Gastrocnemius medialis (tissue), 4 donors: Measurements from ENCODE around the gene PPP2R5E.

Source experiments
- POLR2A ChIP-seq, 2 donors: fragments of 450-650 bp; IDR thresholded peaks; one replicate each; pipeline ENCODE4 v1.6.1; 2017; ENCODE audit warnings: antibody characterized with exemption in 2 of 2, mild to moderate bottlenecking in 2 of 2, moderate library complexity in 2 of 2
- TF ChIP-seq, protein P1 (sequence below), 5 experiments: fragments of 450-650 bp in 3 of 5; fragments of 200-600 bp in 2 of 5; sonication (generic) in 2 of 5; IDR thresholded peaks in 4 of 5; conservative IDR thresholded peaks in 1 of 5; 1 replicate in 4 of 5; 2 replicates in 1 of 5; pipeline ENCODE4 v1.5.1; 2016 to 2019; ENCODE audit warnings: antibody characterized with exemption in 5 of 5, mild to moderate bottlenecking in 3 of 5, moderate library complexity in 3 of 5

DNA sequence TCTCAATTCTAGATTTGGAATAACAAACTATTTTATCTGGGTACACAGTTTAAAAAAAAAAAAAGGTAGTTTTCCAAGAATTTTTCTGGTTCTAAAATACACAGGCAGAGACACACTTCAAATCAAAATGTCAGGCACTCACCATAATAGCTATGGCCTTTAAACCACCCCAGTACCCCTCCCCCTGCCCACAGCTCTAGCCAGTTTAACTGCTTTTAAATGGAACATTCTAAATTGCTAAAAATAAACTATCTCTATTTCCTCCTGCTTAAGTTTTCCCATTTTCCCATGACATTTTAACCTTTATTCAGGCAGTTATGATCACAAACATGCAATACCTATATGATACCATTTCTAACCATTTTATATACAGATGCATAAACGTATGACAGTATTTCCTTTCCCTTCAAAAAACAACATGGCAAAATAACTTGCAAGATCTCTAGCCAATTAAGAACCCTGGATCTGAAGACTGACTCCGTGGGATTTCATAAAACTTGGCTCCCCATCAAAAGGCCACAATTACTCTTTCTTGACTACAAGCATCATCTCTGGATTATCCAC lies 46.3 kb downstream of the PPP2R5E start:
- TF ChIP-seq, protein P1, sequence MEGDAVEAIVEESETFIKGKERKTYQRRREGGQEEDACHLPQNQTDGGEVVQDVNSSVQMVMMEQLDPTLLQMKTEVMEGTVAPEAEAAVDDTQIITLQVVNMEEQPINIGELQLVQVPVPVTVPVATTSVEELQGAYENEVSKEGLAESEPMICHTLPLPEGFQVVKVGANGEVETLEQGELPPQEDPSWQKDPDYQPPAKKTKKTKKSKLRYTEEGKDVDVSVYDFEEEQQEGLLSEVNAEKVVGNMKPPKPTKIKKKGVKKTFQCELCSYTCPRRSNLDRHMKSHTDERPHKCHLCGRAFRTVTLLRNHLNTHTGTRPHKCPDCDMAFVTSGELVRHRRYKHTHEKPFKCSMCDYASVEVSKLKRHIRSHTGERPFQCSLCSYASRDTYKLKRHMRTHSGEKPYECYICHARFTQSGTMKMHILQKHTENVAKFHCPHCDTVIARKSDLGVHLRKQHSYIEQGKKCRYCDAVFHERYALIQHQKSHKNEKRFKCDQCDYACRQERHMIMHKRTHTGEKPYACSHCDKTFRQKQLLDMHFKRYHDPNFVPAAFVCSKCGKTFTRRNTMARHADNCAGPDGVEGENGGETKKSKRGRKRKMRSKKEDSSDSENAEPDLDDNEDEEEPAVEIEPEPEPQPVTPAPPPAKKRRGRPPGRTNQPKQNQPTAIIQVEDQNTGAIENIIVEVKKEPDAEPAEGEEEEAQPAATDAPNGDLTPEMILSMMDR (IDR thresholded peaks at IDR 0.05 in 4 of 5, conservative IDR thresholded peaks at IDR 0.05 in 1 of 5) = no peak
- TF ChIP-seq POLR2A (IDR thresholded peaks at IDR 0.05) = no peak
